Stimulated activated CD4-positive, alpha-beta T cell treated with anti-CD3 and anti-CD28 coated beads, Interleukin-2, amount 100 ng/mL, for 48 hours (primary cell): ENCODE measurements around the gene KRTAP5-1.

Experiments
- DNase-seq, 2 donors: peaks; one replicate each; pipeline ENCODE4 v3.0.0-alpha.2; 2020

Gene KRTAP5-1

GRCh38 chr11:1570896-1571759 is 14.0 kb downstream of the KRTAP5-1 start:
- DNase-seq, result no peak

GRCh38 chr11:1570531-1570895 is 14.6 kb downstream of the KRTAP5-1 start:
- DNase-seq, result no peak

DNA sequence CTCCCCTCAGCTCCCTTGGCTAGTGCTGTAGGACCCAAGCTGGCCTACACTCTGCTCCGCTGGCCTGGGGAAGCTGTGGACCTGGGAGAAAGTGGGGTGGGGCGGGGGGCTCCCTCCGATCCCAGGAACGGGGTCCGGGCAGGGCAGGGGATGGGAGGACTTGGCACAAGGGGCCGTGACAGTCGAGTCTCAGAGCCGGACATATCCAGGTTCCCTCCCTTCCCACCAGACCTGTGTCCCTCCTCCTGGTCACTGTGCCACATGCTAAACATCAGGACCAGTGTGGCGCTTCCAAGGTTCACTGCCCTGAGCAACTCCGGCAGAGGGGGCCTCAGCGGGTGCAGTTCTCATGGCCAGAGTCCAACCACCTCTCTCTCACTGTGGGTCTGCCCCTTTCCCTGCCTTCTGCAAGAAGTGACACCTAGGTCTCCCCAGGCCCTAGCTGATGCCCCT is 15.1 kb downstream of the KRTAP5-1 start:
- no peak for DNase-seq

DNA sequence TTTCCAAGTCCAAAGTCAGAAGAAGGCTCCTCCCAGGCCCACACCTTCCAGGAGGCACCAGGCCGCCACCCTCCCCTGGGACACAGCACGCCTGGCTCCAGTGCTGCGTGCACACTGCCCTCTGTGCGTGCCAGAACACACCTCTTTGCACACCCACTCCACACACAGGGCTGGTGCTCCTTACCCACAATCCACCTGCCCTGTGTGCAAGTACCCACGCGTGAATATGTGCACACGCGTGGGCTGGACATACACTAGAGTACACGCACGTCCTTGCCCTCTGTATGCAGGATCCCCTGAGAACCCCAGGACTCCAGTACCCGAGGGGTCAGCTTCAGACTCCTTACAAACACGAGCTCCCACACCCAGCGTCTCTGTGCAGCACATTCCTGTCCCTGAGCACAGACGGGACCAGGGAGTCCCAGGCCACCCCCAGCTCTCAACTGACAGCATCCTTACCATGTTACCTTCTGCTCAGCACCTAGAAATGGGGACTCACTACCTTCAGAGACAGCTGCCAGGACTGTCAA is 15.8 kb downstream of the KRTAP5-1 start:
- no peak for DNase-seq

DNA sequence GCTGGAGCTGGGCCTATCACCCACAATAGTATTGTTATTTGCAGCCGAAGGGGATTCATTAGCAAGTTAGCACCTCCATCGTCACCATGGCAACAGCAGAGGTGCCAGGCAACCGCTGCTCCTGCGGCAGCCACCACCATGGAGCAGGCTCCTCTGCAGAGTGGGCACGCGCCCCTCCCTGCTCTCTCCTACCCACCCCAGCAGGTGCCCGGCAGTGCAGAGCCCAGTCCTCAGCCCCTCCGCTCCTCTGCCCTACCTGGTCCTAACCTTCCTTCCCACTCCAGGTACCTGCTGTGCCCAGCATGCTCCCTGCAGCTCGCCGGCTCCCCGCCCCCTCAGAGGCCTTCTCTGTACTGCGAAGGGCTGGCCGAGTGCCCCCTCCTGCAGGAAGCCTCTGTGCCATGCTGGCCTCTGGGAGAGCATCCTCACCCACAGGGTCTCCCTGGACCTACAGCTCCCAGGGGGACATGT is 16.6 kb downstream of the KRTAP5-1 start:
- DNase-seq, result no peak

GRCh38 chr11:1567721-1568100 is 17.4 kb downstream of the KRTAP5-1 start:
- DNase-seq, result no peak

GRCh38 chr11:1567052-1567720 is 17.9 kb downstream of the KRTAP5-1 start:
- DNase-seq, result no peak

DNA sequence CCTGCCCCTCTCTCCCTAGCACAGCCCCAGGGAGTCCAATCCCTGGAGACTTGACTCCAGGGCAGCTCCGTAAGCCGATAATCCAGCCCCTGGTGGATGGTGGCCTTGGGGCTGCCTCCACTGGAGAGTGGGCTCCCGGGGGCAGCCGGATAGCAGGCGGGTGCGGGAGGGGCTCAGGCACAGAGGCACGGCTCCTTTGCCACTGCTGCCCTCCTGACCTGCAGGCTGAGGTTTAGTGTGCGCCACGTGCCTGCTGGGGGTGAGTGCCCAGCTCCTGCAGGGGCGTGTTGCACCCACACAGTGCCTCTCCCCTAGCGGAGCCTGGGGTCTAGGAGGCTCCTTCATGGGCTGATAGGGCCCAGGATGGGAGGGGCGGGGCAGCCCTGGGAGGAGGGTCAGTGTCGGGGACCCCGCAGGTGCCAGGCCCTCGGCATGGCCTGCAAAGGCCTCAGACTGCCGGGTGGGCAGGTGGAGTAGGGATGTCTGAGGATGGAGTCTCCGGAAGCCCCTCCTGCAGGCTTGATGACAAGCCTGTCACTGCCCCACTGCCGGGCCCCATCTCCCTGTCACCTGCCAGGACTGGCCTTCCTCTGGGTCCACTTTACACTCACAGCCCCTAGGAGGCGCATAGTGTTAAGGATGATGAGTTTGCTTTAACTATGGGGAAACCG is 18.6 kb downstream of the KRTAP5-1 start:
- DNase-seq, result no peak

DNA sequence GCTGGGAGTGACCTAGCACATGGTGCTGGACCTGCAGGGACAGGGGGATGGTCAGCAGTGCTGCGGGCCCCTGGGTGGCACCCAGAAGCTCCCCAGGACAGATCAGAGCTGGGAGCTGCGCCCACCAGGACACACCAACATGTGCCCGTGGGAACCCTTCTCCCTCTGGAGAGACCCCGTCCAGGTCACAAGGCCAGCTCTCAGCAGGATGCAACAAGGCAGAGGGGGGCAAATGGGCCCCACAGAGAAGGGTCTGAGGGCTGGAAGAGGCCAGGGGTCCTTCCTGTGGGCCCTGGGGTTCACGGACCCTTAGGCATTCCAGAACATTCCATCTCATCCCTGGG is 19.2 kb downstream of the KRTAP5-1 start:
- DNase-seq, result no peak

- DNase-seq, result no peak
Observed at GRCh38 chr11:1565173-1565903, 19.7 kb downstream of the KRTAP5-1 start.

DNA sequence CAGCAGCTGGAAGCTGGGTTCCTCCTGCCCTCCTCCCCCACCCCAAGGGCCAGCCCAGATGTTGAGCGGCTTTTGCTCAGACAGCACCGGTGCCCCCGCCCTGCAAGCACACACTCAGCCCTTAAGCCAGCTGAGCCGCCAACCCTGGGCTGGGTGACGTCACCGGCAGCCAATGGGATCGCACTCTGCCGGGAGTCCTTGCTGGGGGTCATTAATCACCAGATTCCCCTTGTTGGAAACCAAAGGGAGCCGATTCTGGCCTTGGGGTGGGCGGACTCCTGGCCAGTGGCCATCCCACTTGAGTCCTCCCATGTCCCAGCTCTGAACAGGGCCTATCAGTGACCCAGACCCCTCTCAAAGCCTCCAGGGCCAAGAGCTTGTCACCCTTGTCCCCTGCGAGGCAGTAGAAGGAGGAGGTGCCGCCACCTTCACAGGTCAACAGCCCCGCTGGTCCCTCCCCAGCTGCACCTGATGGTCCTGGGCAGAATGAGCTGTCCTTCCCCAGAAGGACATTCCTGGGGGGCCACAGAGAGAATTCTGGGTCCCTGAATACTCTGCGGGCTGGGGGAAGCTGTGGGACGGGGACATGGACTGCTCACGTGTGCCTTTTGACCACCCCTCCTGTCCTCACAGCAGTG is 20.4 kb downstream of the KRTAP5-1 start:
- no peak for DNase-seq

DNA sequence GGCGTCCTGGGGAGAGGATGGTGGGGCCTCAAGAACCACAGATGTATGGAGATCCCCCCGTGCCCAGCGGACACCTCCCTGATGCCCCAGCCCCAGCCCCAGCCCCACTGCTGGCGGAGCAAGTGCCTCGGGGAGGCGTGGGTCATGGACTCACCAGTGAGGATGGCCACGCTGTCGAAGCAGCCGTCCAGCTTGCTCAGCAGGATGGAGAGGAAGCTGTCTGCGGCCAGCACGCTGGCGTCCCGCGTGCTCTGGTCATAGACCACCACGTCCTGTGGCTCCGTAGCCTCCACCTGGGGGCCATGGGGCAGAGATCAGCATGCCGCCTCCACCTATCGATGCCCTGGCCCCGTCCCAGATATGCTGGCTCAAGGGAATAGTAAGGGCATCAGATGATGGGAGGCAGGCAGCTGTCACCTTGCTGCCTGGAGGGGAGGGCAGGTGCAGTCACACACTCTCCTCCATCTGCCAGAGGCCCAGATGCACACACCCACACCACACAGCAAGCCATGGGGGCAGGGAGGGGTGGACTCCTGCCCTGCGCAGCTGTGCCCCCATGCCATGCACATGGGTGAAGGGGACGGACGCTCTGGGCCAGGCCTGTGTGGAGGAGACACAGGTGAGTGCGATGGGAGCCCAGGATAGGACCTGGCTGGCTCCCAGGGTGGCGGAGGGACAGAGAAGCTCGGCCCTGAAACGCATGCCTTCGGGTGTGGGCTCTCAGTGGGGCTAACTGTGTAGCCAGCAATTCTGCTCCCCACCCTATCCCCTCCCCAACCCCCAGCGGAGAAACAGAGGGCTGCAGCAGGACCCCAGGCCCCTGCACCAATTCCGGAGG is 21.2 kb downstream of the KRTAP5-1 start:
- no peak for DNase-seq

GRCh38 chr11:1563149-1563638 is 21.9 kb downstream of the KRTAP5-1 start:
- DNase-seq, result no peak

GRCh38 chr11:1562469-1563148 is 22.5 kb downstream of the KRTAP5-1 start:
- no peak for DNase-seq

DNA sequence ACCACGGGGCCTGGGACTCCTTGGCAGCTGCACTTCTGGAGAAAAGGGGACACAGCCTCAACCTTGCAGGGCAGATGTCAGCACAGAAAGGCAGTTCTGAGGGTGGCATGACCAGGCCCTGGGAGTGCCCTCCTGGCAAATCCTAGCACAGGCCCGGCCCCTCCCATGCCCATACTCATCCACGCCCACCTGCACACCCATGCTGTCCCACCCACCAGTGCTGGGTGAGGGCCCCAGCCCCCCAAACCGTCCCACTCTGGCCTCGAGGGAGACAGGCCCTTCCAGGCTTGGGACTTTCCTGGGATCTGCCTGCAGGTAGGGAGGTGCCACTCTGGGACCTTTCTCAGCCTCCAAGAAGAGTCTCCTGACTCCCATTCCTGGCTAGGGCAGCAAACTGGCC is 23.1 kb downstream of the KRTAP5-1 start:
- no peak for DNase-seq

- DNase-seq, result no peak
Observed at GRCh38 chr11:1561266-1561665, 23.8 kb downstream of the KRTAP5-1 start.

- DNase-seq, result no peak
Observed at GRCh38 chr11:1560649-1561251, 24.3 kb downstream of the KRTAP5-1 start.

GRCh38 chr11:1560002-1560648 is 25.0 kb downstream of the KRTAP5-1 start:
- DNase-seq, result no peak

DNA sequence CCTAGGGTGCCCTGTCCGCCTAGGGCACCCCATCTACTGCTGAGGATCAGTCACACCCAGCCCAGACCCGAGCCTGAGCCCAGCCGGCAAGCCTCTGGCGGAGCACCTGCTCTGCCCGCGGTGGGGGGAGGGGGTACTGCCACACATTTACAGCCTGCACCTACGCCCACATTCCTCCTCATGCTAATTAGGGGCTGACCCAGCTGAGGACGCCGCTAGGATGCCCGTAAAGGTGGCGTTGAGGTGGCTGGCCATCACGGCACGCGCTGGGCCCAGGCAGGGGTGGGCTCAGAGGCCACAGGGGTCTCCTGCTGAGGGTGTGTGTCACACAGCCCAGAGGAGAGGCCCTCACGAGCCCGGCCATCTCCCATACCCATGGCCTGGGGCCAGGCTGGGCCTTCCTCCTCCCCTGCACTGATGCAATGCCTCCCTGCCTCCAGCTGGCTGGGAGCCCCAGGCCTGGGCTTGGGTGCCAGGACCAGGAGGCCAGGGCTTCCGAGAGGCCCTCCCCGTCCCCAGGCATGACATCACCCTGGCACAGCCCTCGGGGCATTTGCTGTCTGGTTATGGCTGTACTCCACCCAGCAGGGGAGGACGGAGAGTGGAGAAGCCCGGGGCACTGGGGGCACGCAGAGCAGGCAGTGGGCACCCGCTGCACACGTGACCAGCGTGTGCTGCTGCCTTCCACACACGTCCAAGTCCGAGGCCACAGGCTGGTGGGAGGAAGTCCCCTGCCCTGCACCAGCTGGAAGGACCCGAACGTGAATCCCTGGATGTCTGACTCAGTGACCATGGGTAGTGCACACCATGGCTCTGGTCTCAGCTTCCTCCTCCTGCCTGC is 25.8 kb downstream of the KRTAP5-1 start:
- no peak for DNase-seq
